Omental fat pad (tissue), 4 donors: ENCODE measurements around the gene STPG3. TPM values are rescaled to one million over a fixed set of nuclear protein-coding genes. Genes with fewer than 3 reads are reported as not detected.
A peak's percentile ranks its signal among the peaks of the same experiment; 100 is the strongest.
"Not testable (repeated sequence)": the region's sequence is repeated elsewhere in the genome, so short reads cannot be mapped to it uniquely, and the experiment has no call there.

ENCODE experiments used
- ATAC-seq: fragments of 150-250 bp; one replicate; pipeline ENCODE4 v1.9.1; 2016; ENCODE audit warnings: mild to moderate bottlenecking, moderate library complexity; ENCODE audit not compliant: low FRiP score
- DNase-seq: peaks from one replicate; pipeline ENCODE4 v3.0.0-alpha.2; 2019; ENCODE audit warnings: low spot score
- CTCF ChIP-seq, 3 donors: fragments of 450-650 bp; IDR thresholded peaks; one replicate each; pipeline ENCODE4 v1.5.1; 2016 to 2017; ENCODE audit warnings: antibody characterized with exemption in 3 of 3, mild to moderate bottlenecking in 3 of 3, moderate library complexity in 2 of 3
- total RNA-seq, 4 donors: library from RNA; depleted of rRNA; stranded (reverse); fragments of >200 nt; gene quantifications; one replicate each; pipeline ENCODE4 v1.1.0, GENCODE V29; 2016

Gene STPG3
- total RNA-seq, 4 donors from 2014 or later: 0.56 TPM; not detected in 3

- DNase-seq (no peak), ATAC-seq (no peak)
- TF ChIP-seq CTCF (IDR thresholded peaks at IDR 0.05): no peak
These were observed 16.2 kb upstream of the STPG3 start for GRCh38 chr9:137234758-137235423.

- DNase-seq (no peak), ATAC-seq (no peak)
- TF ChIP-seq CTCF (IDR thresholded peaks at IDR 0.05): no peak
These were observed 15.5 kb upstream of the STPG3 start for GRCh38 chr9:137235424-137236237.

- peak; percentile 29 for ATAC-seq
- peak in 2 of 3 donors; percentile 95 for TF ChIP-seq CTCF (IDR thresholded peaks at IDR 0.05)
- peak; percentile 86 for DNase-seq
These were observed 14.7 kb upstream of the STPG3 start for GRCh38 chr9:137236238-137236935.

GRCh38 chr9:137236936-137237421, 14.1 kb upstream of the STPG3 start:
- ATAC-seq: no peak
- no peak for TF ChIP-seq CTCF (IDR thresholded peaks at IDR 0.05)
- DNase-seq: no peak

GRCh38 chr9:137237759-137238726, 13.0 kb upstream of the STPG3 start:
- TF ChIP-seq CTCF (IDR thresholded peaks at IDR 0.05): no peak
- no peak for ATAC-seq
- DNase-seq: no peak

GRCh38 chr9:137239541-137240200, 11.4 kb upstream of the STPG3 start:
- not testable (repeated sequence) for DNase-seq, ATAC-seq
